NCI-H1417 (cell line): ENCODE measurements around the gene KRCC1.
"Not testable (repeated sequence)": the region's sequence is repeated elsewhere in the genome, so short reads cannot be mapped to it uniquely, and the experiment has no call there.

Experiments used
- DNase-seq, 3 experiments: peaks; one replicate each; lab custom pipeline; 2025; lab: John Stamatoyannopoulos, UW

The KRCC1 gene

DNA sequence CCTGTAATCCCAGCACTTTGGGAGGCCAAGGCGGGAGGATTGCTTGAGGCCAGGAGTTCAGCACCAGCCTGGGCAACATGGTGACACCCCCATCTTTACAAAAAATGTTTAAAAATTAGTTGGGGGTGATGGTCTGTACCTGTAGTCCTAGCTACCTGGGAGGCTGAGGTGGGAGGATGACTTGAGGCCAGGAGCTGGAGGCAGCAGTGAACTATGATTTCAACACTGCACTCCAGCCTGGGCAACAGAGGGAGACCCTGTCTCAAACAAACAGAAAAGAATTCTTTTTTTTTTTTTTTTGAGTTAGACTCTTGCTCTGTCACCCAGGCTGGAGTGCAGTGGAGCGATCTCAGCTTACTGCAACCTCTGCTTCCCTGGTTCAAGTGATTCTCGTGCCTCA is 55.1 kb downstream of the KRCC1 start:
- not testable (repeated sequence) for DNase-seq

DNA sequence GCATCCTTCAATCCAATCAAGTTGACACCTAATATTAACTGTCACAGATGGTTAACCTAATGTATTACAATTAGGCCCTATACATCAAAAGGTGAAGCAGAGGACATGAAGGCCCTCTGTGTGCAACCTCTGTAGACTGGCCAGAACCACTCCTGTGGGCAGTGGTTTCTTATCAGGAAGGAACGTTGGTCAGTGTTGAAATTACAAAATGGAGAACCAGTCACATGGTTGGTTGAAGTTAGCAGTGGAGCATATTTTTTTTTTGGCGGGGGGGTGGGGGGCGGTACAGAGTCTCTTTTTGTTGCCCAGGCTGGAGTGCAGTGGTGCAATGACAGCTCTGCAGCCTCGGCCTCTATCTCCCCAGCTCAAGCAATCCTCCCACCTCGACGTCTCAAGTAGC is 59.0 kb downstream of the KRCC1 start:
- no peak for DNase-seq

GRCh38 chr2:87995756-87996155 is 59.8 kb downstream of the KRCC1 start:
- no peak for DNase-seq

- not testable (repeated sequence) for DNase-seq
Measured at GRCh38 chr2:87994304-87994850, 61.2 kb downstream of the KRCC1 start.

- DNase-seq, result not testable (repeated sequence)
Measured at GRCh38 chr2:87992569-87992968, 63.0 kb downstream of the KRCC1 start.

DNA sequence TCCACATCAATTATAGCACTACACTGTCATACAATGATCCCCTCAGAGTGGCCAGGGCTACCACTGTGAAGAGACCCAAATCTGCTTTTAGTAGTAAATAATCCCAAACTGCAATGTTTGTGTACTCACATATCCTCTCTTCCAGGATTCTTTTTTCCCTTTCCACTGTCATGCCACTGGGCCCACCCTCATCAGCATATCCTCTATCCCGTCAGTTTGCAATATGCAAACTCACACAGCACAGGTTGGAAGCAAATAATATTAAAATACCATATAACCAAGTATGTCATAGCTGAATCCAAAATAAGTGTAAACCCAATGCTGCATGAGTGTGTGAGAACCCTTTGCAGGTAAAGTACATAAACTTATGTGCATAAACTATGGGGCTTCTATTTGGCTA is 68.1 kb downstream of the KRCC1 start:
- not testable (repeated sequence) for DNase-seq

DNA sequence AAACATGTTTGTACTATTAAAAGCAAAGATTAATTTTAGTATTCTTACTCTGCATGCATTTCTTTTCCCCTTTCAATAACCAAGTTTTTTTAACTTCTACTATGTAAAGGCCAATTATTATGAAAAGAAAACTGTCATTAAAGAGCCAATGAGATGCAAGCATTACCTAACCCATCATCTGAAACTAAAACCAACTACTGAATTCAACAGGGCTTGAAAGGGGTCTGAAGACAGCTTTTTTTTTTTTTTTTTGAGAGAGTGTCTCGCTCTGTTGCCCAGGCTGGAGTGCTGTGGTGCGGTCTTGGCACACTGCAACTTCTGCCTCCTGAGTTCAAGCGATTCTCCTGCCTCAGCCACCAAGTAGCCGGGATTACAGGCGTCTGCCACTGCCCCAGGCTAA is 69.7 kb downstream of the KRCC1 start:
- not testable (repeated sequence) for DNase-seq

- DNase-seq, result not testable (repeated sequence)
Measured at GRCh38 chr2:87981182-87981581, 74.4 kb downstream of the KRCC1 start.
